CD4-positive, alpha-beta T cell treated with Interleukin-12 subunit alpha and Interleukin-12 subunit beta, for 1 hour (primary cell): ENCODE measurements around the gene TMEM181.
"Not testable (repeated sequence)": the region's sequence is repeated elsewhere in the genome, so short reads cannot be mapped to it uniquely, and the experiment has no call there.

Experiments
- DNase-seq: peaks from one replicate; pipeline ENCODE4 v3.0.0-alpha.2; 2020

TMEM181 gene

GRCh38 chr6:158603261-158604047 is 43.6 kb downstream of the TMEM181 start:
- DNase-seq, result no peak

GRCh38 chr6:158604048-158604406 is 44.1 kb downstream of the TMEM181 start:
- no peak for DNase-seq

- peak; percentile 58 for DNase-seq
Measured at GRCh38 chr6:158605266-158605878, 45.5 kb downstream of the TMEM181 start.

- DNase-seq, result not testable (repeated sequence)
Measured at GRCh38 chr6:158606011-158606410, 46.1 kb downstream of the TMEM181 start.

GRCh38 chr6:158606935-158607334 is 47.0 kb downstream of the TMEM181 start:
- DNase-seq, result no peak

GRCh38 chr6:158607411-158608170 is 47.7 kb downstream of the TMEM181 start:
- no peak for DNase-seq

- no peak for DNase-seq
Measured at GRCh38 chr6:158608221-158608620, 48.3 kb downstream of the TMEM181 start.

GRCh38 chr6:158609455-158610155 is 49.7 kb downstream of the TMEM181 start:
- DNase-seq, result no peak

- DNase-seq, result no peak
Measured at GRCh38 chr6:158610319-158610968, 50.6 kb downstream of the TMEM181 start.

GRCh38 chr6:158611039-158611438 is 51.1 kb downstream of the TMEM181 start:
- DNase-seq, result no peak

GRCh38 chr6:158611541-158612370 is 51.9 kb downstream of the TMEM181 start:
- DNase-seq, result no peak

- not testable (repeated sequence) for DNase-seq
Measured at GRCh38 chr6:158614606-158615005, 54.7 kb downstream of the TMEM181 start.

- DNase-seq, result not testable (repeated sequence)
Measured at GRCh38 chr6:158618289-158618688, 58.4 kb downstream of the TMEM181 start.

GRCh38 chr6:158619922-158620801 is 60.3 kb downstream of the TMEM181 start:
- no peak for DNase-seq

- no peak for DNase-seq
Measured at GRCh38 chr6:158620963-158621693, 61.2 kb downstream of the TMEM181 start.

GRCh38 chr6:158621694-158622544 is 62.0 kb downstream of the TMEM181 start:
- DNase-seq, result no peak

- no peak for DNase-seq
Measured at GRCh38 chr6:158622545-158623190, 62.8 kb downstream of the TMEM181 start.
